H7 (cell line): ENCODE data around the gene CCDC12. TPM values are rescaled to one million over a fixed set of nuclear protein-coding genes. Genes with fewer than 3 reads are reported as not detected.
"Not testable (repeated sequence)": the region's sequence is repeated elsewhere in the genome, so short reads cannot be mapped to it uniquely, and the experiment has no call there.

ENCODE experiments used
- DNase-seq: peaks from one replicate; pipeline ENCODE4 v3.0.0; 2012
- H3K27me3 ChIP-seq: 2 replicates; pipeline ENCODE4 v1.6.0; 2011; ENCODE audit warnings: mild to moderate bottlenecking, low read length; ENCODE audit not compliant: control insufficient read depth, insufficient read depth
- H3K36me3 ChIP-seq: replicated peaks from 2 replicates; pipeline ENCODE4 v1.5.1; 2011; ENCODE audit warnings: low read length; ENCODE audit not compliant: control insufficient read depth, insufficient read depth
- H3K4me3 ChIP-seq: 2 replicates; pipeline ENCODE4 v1.5.1; 2011; ENCODE audit warnings: low read depth, mild to moderate bottlenecking, control low read depth, low read length, moderate library complexity; ENCODE audit not compliant: insufficient read depth
- total RNA-seq: library from RNA; depleted of rRNA; stranded (reverse); fragments of >200 nt; shearing (Covaris generic); gene quantifications from 2 replicates; pipeline ENCODE4 v1.2.3, GENCODE V29; 2014

The CCDC12 gene
- total RNA-seq, 1 experiment from 2014 or later = 40.0 TPM

DNA sequence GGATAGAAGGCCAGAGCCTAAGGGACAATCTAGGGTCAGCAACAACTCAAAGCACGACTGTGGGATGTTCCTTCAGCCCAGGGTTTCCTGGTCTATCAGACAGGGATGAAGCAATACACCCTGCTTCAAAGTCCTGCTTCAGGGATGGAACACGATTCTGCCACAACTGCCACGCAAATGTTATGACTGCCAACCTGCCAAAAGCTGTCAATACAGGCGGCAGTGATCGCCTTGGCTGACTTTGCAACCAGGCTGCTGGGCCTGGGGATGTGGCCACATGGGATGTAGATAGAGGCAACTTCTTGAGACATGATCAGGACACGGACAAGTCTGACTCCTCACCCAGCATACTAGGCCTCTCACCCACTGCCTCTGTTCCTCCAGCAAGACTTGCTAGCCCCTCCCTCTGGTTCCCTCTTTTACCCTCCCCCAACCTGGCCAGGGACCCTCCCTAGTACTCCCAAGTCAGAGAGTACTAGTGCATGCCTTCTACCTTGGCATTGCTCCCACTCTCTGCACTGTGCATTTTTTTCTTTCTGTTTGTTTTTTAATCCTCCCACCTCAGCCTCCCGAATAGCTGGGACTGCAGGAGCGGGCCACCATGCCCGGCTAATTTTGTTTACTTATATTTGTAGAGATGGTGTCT lies 7.6 kb downstream of the CCDC12 start:
- Histone ChIP-seq H3K27me3 (no peaks in the 10 kb centered on the region), H3K36me3 (0 out of 2 replicates have a peak, but pooled peaks cover 1% of the 10 kb centered on the region), H3K4me3 (no peak overlapping the region)
- no peak for DNase-seq

DNA sequence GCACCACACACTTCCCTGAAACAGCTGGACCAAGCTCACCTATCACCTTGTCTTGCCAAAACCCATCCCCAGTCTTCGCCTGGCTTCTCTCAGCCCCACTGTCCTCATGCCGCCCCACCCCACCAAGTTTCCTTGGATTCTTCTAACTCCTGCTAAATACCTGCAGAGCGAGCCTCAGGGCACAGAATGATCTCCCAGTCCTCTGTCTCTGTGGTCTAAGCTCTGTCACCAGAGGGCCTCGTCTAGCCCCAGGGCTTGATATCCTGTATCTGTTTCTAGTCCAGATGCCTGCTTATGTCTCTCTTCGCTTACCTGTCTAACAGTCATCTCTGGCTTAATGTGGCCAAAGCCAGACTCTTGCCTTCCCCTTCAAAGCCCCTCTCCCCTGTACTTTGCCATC lies 9.7 kb downstream of the CCDC12 start:
- Histone ChIP-seq H3K27me3 (no peaks in the 10 kb centered on the region), H3K4me3 (no peak overlapping the region), H3K36me3 (0 out of 2 replicates have a peak, but pooled peaks cover 1% of the 10 kb centered on the region)
- DNase-seq = no peak

DNA sequence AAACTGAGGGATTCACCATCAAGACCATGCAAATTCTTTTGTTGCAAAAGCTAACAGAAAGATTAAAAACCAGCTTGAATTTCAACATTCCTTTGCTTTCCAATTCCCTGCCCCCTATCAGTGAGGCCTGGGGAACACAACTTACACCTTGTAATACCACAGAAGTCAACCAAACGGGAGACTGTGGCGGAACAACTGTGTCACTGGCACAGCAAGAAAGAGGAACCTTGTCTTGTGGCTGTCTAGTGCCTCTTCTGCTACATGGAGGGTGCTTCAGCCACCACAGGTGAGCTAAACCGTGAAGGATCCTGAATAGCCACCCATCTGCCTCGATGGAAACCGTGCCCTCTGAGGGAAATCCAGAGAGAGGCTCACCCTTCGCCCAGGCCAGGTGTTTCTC lies 11.4 kb downstream of the CCDC12 start:
- 0 out of 2 replicates have a peak, but pooled peaks cover 1% of the 10 kb centered on the region for H3K36me3 ChIP-seq
- H3K27me3 ChIP-seq = no peaks in the 10 kb centered on the region
- no peak for DNase-seq
- H3K4me3 ChIP-seq = no peak overlapping the region

DNA sequence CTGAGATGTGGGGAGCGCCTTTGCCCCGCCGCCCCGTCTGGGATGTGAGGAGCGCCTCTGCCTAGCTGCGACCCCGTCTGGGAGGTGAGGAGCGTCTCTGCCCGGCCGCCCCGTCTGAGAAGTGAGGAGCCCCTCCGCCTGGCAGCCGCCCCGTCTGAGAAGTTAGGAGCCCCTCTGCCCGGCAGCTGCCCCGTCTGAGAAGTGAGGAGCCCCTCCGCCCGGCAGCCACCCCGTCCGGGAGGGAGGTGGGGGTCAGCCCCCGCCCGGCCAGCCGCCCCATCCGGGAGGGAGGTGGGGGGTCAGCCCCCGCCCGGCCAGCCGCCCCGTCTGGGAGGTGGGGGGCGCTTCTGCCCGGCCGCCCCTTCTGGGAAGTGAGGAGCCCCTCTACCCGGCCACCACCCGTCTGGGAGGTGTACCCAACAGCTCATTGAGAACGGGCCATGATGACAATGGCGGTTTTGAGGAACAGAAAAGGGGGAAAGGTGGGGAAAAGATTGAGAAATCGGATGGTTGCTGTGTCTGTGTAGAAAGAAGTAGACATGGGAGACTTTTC lies 12.4 kb downstream of the CCDC12 start:
- DNase-seq, H3K4me3 ChIP-seq, H3K36me3 ChIP-seq, H3K27me3 ChIP-seq: not testable (repeated sequence)

DNA sequence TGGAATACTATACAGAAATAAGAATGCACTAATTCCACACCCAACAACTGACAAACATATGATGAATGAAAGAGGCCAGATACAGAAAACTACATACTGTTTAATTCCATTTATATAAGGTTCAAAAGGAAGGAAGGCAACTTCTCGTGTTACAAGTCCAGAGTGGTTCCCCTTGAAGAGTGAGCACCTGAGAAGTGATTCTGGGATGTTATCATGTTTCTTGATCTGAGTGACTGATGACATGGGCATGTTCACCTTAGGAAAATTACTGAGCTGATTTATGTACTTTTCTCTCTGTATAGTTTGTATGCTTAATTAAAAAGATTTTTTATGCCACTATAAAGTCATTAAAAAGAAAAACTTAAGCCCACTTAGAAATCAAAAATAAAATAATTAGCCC lies 13.6 kb downstream of the CCDC12 start:
- DNase-seq = no peak
- no peak overlapping the region for H3K4me3 ChIP-seq
- H3K27me3 ChIP-seq = no peaks in the 10 kb centered on the region
- 0 out of 2 replicates have a peak, but pooled peaks cover 1% of the 10 kb centered on the region for H3K36me3 ChIP-seq

DNA sequence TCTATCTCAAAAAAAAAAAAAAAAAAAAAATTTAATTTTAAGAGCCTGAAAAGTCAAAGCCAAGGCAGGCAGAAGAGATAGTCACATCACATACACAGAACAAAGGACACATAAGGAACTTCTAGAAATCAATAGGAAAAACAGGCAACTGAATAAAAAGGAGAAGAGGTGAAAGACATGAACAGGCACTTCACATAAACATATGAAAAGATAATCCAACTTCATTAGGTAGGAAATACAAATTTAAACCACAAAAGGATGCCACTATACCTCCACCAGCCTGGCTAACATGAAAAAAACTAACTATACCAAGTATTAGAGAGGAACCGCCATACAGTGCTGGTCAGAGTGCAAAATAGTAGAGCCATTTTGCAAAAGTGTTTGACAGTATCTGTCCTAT lies 14.1 kb downstream of the CCDC12 start:
- no peak for DNase-seq
- H3K36me3 ChIP-seq = 0 out of 2 replicates have a peak, but pooled peaks cover 1% of the 10 kb centered on the region
- H3K4me3 ChIP-seq = no peak overlapping the region
- no peaks in the 10 kb centered on the region for H3K27me3 ChIP-seq

DNA sequence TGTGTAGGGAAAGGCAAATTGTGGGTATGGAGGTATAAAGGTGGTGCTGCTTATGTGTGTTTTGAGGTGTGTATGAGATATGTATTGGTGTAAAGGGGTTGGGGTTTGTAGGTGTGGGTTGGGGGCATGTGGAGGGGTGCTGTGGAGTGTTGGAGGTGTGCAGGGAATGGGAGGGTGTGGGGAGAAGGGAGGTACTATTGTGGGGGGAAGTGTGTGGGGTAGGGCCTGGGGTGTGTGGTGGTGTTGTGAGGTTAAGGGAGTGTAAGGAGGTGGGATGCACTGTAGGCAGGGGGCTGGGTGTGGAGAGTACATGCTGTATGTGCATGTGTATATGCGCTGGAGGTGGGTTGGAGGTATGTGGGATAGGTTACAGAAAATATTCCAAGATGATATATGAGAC lies 15.7 kb downstream of the CCDC12 start:
- Histone ChIP-seq H3K36me3 (0 out of 2 replicates have a peak, but pooled peaks cover 1% of the 10 kb centered on the region), H3K4me3 (no peak overlapping the region), H3K27me3 (no peaks in the 10 kb centered on the region)
- no peak for DNase-seq

DNA sequence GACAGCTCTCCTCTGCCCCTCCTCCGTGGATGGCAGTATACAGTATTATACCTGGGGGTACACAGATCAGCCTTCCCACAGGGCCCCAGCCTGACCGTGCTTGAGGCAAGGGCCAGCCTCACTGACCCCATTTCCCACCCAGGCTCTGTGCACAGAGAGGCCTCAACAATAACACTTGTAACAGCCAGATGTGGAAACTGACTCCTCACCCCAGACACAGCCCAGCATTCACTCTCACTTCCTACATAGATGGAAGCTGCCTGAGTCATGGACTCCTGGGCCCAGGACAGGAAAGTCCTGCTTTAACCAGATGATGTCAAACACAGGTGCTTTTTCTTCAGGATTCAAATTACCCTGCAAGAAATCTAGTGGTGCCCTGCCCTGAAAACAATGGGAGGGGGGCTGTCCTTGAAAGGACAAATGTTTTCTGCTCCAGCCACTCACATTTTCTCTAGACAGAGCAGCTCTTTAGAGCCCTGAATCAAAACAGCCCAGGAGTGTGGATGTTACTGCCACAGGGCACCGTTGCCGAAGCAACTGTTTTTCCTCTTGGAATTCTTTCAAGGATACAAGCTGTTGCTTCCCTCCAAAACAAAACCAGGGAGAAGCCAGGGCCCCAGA lies 16.4 kb downstream of the CCDC12 start:
- no peaks in the 10 kb centered on the region for H3K27me3 ChIP-seq
- H3K36me3 ChIP-seq = no peaks in the 10 kb centered on the region
- no peak for DNase-seq
- no peak overlapping the region for H3K4me3 ChIP-seq

DNA sequence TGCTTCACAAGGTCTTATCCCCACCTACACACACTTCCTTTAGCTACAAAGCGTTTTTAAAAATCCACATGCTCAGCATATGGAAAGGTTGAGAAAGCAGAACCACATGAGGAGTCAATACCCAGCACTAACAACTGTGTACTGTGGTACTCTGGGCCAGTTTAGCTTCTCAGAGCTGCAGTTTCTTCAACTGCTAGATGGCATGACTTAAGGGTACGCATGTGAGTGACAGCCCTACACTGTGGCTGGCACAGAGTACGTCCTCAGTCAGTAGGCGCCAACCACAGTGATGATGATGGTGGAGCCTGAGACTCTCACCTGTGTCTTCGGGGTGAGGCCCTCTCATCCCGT lies 17.4 kb downstream of the CCDC12 start:
- H3K27me3 ChIP-seq = no peaks in the 10 kb centered on the region
- no peaks in the 10 kb centered on the region for H3K36me3 ChIP-seq
- no peak for DNase-seq
- no peak overlapping the region for H3K4me3 ChIP-seq

DNA sequence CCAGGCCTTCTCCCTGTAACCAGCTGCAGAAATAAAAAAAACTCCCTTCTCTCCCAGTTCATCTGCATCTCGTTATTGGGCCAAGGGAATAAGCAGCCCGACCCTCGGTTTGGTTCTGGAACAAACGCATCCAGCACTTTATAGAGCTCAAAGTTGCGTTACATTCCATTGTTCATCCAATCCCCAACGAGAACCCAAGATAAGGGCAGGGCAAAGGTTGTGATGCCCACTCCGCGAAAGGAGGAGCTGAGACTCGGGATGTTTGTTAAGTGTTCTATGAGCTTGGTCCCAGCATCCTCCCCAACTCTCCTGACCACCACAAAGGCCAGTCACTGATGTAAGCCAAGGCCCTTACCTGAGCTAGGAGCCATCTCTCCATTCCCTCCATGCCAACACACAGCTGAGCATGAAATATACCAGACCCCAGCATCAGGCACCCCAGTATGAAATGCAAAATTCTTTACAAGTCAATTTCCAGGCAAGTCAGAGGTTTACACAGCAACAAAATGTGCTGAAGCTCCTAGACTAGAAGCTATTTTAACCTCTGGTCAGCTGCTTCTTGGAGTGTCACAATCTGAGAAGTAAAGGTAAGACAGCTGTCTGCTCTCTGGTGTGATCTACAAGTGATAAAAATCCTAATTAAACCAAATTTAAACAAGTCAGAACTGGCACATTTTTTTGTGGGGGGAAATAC lies 17.9 kb downstream of the CCDC12 start:
- Histone ChIP-seq H3K27me3 (no peaks in the 10 kb centered on the region), H3K36me3 (no peaks in the 10 kb centered on the region), H3K4me3 (no peak overlapping the region)
- no peak for DNase-seq

DNA sequence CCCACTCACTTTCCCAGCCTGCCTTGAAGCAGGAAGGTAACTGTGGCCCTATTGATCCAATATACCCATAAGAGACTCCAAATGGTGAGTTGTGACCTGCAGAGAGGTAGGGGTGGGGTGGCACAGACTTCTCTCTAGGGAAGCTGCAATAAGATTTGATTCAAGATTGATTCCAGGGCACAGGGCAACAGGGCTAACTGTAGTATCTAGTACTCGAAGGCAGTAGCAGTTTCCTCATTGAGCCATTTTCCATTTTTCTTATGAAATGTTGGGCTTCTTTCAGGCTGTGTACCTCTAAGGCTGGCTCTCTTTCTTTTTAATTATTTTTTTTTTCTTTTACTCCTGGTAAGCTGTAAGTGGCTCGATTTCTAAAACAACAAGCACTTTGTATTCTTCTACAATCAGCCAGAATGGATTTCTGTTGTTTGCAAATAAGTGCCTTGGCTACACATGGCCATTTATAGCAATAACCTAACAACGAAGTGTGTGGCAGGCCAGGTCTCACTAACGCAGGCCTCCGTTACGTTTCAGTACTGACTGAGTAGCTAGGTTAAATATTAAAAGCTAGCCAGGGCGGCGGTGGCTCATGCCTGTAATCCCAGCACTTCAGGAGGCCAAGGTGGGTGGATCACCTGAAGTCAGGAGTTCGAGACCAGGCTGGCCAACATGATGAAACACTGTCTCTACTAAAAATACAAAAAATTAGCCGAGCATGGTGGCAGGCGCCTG lies 19.3 kb downstream of the CCDC12 start:
- DNase-seq = no peak

DNA sequence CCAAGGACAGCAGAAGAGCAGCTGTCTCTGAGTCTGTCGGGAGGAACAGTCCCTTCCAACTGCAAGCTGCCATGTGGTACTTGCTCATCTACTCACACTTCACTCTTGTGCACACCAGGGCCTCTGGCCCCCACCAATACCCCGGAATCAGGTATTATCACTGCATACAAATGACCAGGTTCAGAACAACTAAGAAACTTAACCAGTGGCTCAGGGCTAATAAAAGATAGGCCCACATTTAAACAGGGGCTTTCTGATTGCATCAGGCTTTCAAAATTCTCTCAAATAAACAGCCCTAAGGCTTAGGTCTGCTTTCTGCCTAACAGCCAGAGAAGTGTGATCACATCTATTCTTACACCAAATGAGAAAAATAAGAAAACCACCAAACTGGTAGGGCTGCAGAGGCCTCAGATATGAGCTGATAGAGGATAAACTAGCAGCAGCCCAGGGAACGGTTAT lies 20.7 kb downstream of the CCDC12 start:
- DNase-seq = no peak
- Histone ChIP-seq H3K4me3 (no peak overlapping the region), H3K36me3 (no peaks in the 10 kb centered on the region), H3K27me3 (no peaks in the 10 kb centered on the region)

More for the DNA sequence above, 19.3 kb downstream of the CCDC12 start:
- Histone ChIP-seq H3K4me3 (no peak overlapping the region), H3K36me3 (no peaks in the 10 kb centered on the region), H3K27me3 (no peaks in the 10 kb centered on the region)

DNA sequence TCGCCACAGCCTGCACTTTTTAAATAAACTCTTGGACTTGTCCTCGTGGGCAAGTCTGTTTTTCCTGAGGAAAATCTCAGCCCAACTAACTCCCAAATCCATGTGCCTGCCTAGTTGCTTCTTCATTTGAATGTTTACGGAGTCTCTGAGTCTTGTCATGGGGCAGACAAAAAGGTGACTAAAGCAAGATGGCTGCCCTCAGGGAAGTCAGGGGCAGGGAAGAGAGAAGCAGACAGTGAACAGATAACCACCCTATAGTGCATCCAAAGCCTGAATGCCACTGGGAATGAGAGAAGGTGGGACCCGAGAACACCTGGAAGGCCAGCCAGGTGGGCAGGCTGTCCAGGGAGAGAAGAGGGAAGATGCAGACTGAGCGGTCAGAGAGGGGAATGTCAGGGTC lies 21.4 kb downstream of the CCDC12 start:
- Histone ChIP-seq H3K4me3 (no peak overlapping the region), H3K27me3 (no peaks in the 10 kb centered on the region), H3K36me3 (no peaks in the 10 kb centered on the region)
- no peak for DNase-seq

DNA sequence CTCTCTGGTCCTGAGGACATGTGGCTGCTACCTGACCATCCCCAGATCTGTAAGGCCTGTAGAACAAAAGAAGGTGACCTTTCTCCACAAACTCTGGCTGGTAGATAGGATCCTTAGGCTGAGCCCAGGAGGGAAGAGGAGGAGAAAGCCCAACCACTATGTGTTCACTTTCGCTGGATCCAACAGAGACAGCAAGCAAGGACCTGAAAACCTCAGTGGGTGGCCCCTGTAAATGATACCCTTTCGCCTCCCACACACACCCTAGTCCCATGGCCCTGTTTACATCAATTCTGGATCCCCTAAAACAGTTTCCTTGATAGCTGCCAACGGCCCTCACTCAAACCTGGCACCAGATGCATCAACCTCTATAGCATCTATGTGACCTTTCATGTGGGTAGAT lies 22.4 kb downstream of the CCDC12 start:
- Histone ChIP-seq H3K27me3 (no peaks in the 10 kb centered on the region), H3K36me3 (no peaks in the 10 kb centered on the region), H3K4me3 (no peak overlapping the region)
- no peak for DNase-seq
